ENCODE results near the gene KIR2DL1.
"Not testable (repeated sequence)": the region's sequence is repeated elsewhere in the genome, so short reads cannot be mapped to it uniquely, and the experiment has no call there.

Gene KIR2DL1

DNA sequence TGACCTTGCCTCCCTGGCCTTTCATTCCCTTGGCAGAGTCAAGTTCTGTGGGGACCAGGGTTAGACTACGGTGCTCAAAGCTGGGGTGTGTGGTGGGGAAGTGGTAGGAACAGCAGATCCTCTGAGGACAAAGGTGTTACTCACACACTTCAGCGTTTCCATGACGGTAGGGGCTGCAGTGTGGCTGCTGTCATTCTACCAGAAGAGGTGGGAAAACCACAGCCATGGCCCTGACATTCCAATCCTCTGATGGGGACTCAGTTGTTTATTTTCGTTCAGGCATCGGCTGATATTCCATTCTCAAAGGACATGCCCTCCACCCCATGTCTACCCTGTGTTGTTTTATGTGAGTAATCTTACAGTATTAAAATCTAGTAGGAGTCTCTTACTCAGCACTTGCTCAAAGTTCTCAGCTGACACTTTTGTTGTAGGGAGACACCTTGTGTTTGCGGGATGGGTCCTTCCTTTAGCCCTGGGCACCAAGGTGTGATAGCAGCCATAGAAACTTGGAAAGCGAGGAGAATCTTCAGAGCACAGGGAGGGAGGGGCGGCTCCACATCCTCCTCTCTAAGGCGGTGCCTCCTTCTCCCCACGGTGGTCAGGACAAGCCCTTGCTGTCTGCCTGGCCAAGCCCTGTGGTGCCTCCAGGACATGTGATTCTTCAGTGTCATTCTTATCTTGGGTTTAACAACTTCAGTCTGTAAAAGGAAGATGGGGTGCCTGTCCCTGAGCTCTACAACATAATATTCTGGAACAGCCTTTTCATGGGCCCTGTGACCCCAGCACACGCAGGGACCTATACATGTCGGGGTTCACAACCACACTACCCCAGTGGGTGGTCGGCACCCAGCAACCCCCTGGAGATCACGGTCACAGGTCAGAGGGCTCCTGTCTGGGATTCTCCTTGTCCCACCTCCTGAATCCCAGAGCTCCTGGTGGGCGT lies 1.7 kb downstream of the KIR2DL1 start:
- DNase-seq = not testable (repeated sequence)

GRCh38 chr19:54772666-54773065 lies 3.1 kb downstream of the KIR2DL1 start:
- DNase-seq = not testable (repeated sequence)

DNA sequence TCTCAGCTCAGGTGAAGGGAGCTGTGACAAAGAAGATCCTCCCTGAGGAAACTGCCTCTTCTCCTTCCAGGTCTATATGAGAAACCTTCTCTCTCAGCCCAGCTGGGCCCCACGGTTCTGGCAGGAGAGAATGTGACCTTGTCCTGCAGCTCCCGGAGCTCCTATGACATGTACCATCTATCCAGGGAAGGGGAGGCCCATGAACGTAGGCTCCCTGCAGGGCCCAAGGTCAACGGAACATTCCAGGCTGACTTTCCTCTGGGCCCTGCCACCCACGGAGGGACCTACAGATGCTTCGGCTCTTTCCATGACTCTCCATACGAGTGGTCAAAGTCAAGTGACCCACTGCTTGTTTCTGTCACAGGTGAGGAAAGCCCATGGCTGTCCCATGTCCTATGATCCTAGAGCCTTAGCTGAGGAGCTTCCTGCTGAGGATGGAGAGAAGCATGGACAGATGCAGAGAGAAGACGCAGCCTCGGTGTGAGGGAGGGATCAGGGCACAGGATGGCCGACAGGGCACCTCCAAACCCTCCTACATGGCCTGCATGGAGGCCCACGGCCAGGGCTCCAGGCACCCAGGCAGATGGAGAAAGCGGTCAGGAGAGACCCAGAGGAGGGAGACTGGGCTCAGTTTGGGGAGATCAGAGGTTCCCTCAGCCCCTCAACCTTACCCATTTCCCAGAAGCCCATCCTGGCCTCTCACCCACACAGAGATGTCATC lies 5.7 kb downstream of the KIR2DL1 start:
- not testable (repeated sequence) for DNase-seq

GRCh38 chr19:54775830-54776229 lies 6.2 kb downstream of the KIR2DL1 start:
- DNase-seq = not testable (repeated sequence)

GRCh38 chr19:54777851-54778250 lies 8.3 kb downstream of the KIR2DL1 start:
- DNase-seq = not testable (repeated sequence)

DNA sequence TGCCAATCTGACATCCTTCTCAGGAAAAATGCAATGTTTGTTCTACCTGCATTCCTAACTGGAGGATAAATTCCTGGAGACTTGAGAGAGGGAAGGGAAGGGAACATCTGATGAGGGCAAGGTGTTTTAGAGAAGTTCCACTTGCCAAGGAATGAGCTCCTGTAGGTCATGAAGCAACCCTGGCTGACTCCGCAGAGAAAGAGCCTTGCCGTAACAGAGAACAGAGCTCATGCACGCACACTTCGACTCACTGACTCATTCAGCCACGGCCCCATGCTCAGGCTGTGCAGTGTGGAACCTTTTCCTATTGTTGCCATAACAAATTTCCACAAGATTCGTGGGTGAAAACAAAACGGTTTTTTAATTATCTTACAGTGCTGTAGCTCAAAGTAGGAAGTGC lies 9.3 kb downstream of the KIR2DL1 start:
- DNase-seq = not testable (repeated sequence)

GRCh38 chr19:54782916-54783315 lies 13.3 kb downstream of the KIR2DL1 start:
- not testable (repeated sequence) for DNase-seq

DNA sequence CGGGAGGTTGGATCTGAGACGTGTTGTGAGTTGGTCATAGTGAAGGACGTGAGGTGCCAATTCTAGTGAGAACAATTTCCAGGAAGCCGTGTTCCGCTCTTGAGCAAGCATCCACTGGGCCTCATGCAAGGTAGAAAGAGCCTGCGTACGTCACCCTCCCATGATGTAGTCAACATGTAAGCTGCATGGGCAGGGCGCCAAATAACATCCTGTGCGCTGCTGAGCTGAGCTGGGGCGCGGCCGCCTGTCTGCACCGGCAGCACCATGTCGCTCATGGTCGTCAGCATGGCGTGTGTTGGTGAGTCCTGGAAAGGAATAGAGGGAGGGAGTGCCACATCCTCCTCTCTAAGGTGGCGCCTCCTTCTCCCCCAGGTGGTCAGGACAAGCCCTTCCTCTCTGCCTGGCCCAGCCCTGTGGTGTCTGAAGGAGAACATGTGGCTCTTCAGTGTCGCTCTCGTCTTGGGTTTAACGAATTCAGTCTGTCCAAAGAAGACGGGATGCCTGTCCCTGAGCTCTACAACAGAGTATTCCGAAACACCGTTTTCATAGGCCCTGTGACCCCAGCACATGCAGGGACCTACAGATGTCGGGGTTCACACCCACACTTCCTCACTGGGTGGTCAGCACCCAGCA lies 16.6 kb downstream of the KIR2DL1 start:
- DNase-seq = not testable (repeated sequence)

DNA sequence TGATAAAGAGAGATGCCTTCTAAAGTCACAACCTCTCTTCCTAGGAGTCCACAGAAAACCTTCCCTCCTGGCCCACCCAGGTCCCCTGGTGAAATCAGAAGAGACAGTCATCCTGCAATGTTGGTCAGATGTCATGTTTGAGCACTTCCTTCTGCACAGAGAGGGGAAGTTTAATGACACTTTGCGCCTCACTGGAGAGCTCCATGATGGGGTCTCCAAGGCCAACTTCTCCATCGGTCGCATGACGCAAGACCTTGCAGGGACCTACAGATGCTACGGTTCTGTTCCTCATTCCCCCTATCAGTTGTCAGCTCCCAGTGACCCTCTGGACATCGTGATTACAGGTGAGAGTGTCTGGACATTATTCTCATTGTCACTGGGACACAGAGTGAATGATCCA lies 18.6 kb downstream of the KIR2DL1 start:
- not testable (repeated sequence) for DNase-seq

DNA sequence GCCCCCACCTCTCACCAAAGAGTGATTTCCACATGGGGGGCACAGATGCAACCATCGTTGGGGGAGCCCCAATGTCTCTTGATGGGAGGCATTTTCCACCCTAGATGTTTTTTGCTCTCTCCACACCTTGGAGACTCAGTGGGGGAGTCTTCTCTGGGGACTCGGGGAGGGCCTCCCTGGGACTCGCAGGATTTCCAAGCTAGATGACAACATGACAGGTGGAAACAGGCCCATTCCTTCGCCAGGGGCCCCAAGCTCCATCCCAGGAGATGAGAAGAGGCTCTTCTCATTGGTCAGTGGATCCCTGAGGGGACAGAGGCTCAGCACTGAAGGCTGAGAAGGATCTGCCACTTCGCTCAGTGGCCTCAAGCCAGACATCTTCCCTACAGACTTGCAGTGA lies 21.1 kb downstream of the KIR2DL1 start:
- no peak for DNase-seq

GRCh38 chr19:54791476-54791875 lies 21.9 kb downstream of the KIR2DL1 start:
- no peak for DNase-seq

DNA sequence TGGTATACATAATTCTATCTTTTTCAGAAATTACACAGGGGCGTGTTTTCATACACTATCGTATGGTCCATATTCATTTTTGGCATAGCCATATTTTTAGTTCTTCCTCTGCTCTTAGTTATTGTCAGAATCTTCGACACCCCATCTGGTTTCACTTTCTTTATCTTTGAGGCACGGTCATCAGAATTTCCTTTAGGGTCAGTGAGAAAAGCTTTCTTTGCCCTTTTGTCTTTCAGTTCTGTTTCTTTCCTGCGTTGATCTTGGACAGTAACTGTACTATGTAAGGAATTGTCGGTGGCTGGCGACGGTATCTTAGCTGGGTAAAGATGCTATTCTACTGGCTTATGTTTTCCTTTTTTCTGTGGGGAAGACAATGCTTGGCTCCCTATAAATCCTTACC lies 23.2 kb downstream of the KIR2DL1 start:
- no peak for DNase-seq

DNA sequence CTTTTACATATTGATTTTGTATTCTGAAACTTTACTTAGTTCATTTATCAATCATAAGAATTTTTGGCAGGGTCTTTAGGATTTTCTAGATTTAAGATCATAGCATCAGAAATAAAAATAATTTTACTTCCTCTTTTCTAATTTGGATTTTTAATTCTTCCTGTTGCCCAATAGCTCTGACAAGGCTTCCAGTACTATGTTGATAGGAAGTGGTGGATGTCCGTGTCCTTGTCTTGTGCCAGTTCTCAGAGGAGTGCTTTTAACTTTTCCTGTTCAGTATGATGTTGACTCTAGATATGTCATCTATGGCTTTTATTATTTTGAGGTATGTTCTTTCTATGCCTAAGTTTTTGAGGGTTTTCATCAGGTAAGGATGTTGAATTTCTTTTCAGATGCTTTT lies 26.2 kb downstream of the KIR2DL1 start:
- no peak for DNase-seq

- no peak for DNase-seq
Measured at GRCh38 chr19:54803410-54803809, 33.8 kb downstream of the KIR2DL1 start, which contains the start of gene KIR2DL4. Gene KIR2DL4 (plus strand): TSS chr19:54803610. CDS start chr19:54803652, 42 bp downstream.

DNA sequence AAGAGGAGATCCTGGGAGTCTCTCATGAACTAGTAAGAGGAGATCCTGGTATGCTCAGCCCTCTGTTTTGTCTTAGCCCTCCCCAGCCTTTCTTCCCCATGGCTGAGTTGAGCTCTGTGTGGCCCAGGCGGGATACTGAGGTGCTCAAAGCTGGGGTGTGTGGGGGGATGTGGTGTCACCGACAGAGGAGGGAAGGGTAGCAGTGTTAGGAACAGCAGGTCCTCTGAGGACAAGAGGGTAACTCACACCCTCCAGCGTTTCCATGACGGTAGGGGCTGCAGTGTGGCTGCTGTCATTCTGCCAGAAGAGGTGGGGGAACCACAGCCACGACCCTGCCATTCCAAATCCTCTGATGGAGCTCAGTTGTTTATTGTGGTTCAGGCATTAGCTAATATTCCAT lies 34.5 kb downstream of the KIR2DL1 start:
- no peak for DNase-seq

- DNase-seq = no peak
Measured at GRCh38 chr19:54804571-54804970, 35.0 kb downstream of the KIR2DL1 start.

GRCh38 chr19:54805665-54806515 lies 36.3 kb downstream of the KIR2DL1 start:
- DNase-seq = no peak

GRCh38 chr19:54806516-54806838 lies 36.9 kb downstream of the KIR2DL1 start:
- no peak for DNase-seq

DNA sequence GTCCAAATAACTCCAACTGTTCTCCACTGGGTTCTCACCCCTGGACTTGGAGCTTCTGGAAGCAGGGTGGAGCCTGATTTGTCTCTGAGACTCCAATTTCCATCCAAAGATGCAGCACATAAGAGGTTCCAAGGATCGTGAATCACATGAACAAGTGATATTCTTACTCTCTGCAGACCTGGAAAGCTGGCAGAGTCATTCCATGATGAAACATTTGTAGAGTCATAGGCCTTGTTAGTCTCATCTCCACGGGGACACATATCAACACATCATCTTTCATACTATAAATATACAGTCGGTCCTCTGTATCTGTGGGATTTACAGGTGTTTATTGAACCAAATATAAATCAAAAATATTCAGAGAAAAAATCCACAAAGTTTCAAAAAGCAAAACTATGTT lies 45.0 kb downstream of the KIR2DL1 start:
- DNase-seq = not testable (repeated sequence)

GRCh38 chr19:54816251-54816650 lies 46.7 kb downstream of the KIR2DL1 start, which contains the start of gene KIR3DL1:
Gene KIR3DL1 (plus strand): TSS chr19:54816468.
- DNase-seq = not testable (repeated sequence)

GRCh38 chr19:54817670-54818536 lies 48.3 kb downstream of the KIR2DL1 start:
- no peak for DNase-seq
